ENCODE results near the gene CADM2.

- TF ChIP-seq CTCF (IDR thresholded peaks at IDR 0.05; ENCODE audit: extremely low read depth in 1 of 2, insufficient read depth in 1 of 2, low read depth in 1 of 2, low read length in 2 of 2) (no peak), FOS (IDR thresholded peaks at IDR 0.05; ENCODE audit: borderline replicate concordance, insufficient read depth, low read length) (no peak), POLR2AphosphoS5 (IDR thresholded peaks at IDR 0.05; ENCODE audit: insufficient read depth, low read depth, low read length) (no peak), POLR2A (IDR thresholded peaks at IDR 0.05; ENCODE audit: low read depth, low read length) (no peak), EZH2 (IDR thresholded peaks at IDR 0.05; ENCODE audit: borderline replicate concordance, low read depth, low read length, severe bottlenecking) (no peak), MAX (IDR thresholded peaks at IDR 0.05; ENCODE audit: insufficient read depth, insufficient read length) (no peak), MYC (IDR thresholded peaks at IDR 0.05; ENCODE audit: low read depth, low read length) (no peak)
Measured at GRCh38 chr3:85476891-85477495, 518.2 kb downstream of the CADM2 start.
